ENCODE results near the gene ZNF525. TPM values are rescaled to one million over a fixed set of nuclear protein-coding genes. Genes with fewer than 3 reads are reported as not detected.
"Not testable (repeated sequence)": the region's sequence is repeated elsewhere in the genome, so short reads cannot be mapped to it uniquely, and the experiment has no call there.

ZNF525 gene
- polyA plus RNA-seq, 1 of the 3 experiments (the other 2 are of a cell fraction): 2.5 TPM

- H3K9me2 ChIP-seq; H3K9ac ChIP-seq; H4K20me1 ChIP-seq (ENCODE audit: insufficient read depth); H2AFZ ChIP-seq (ENCODE audit: low read depth); H3K4me1 ChIP-seq (ENCODE audit: control insufficient read depth in 1 of 2, insufficient read depth in 2 of 2, low read depth in 1 of 2, low read length in 1 of 2); H3K27me3 ChIP-seq (ENCODE audit: insufficient read depth); H3K79me2 ChIP-seq (ENCODE audit: insufficient read depth); H3K4me2 ChIP-seq; H3F3A ChIP-seq (replicated peaks; ENCODE audit: insufficient read depth); H3K9me3 ChIP-seq; H3K4me3 ChIP-seq (ENCODE audit: low read depth in 2 of 2, low read length in 1 of 2); H3K36me3 ChIP-seq (replicated peaks in 1 of 2; ENCODE audit: control insufficient read depth in 1 of 2, insufficient read depth in 2 of 2, low read length in 1 of 2); DNase-seq; H3K27ac ChIP-seq (ENCODE audit: low read depth in 2 of 2, low read length in 1 of 2): not testable (repeated sequence)
- ChIA-PET CTCF (interaction anchor here (1.4 kb wide), 1 partner anchor 323 kb away, joined by 7 read pairs; no protein-coding TSS in a partner anchor), POLR2A (interaction anchor here (0.6 kb wide), 1 partner anchor 316 kb away, joined by 3 read pairs; no protein-coding TSS in a partner anchor)
- 59% methylated on average over 3 of the region's 13 CpGs for WGBS (ENCODE audit: low lambda C conversion rate)
These were observed 57.6 kb downstream of the ZNF525 start for GRCh38 chr19:53423074-53423473.

- not testable (repeated sequence) for H3F3A ChIP-seq (replicated peaks; ENCODE audit: insufficient read depth); H3K4me1 ChIP-seq (ENCODE audit: control insufficient read depth in 1 of 2, insufficient read depth in 2 of 2, low read depth in 1 of 2, low read length in 1 of 2); H3K9me3 ChIP-seq; H3K9ac ChIP-seq; H3K4me2 ChIP-seq; H2AFZ ChIP-seq (ENCODE audit: low read depth); H3K4me3 ChIP-seq (ENCODE audit: low read depth in 2 of 2, low read length in 1 of 2); H3K27me3 ChIP-seq (ENCODE audit: insufficient read depth); H3K27ac ChIP-seq (ENCODE audit: low read depth in 2 of 2, low read length in 1 of 2); H3K79me2 ChIP-seq (ENCODE audit: insufficient read depth); H3K9me2 ChIP-seq; H3K36me3 ChIP-seq (replicated peaks in 1 of 2; ENCODE audit: control insufficient read depth in 1 of 2, insufficient read depth in 2 of 2, low read length in 1 of 2); H4K20me1 ChIP-seq (ENCODE audit: insufficient read depth)
- CTCF ChIA-PET: interaction anchor here (0.7 to 1.5 kb wide), 3 partner anchors 89 to 326 kb away, joined by 4 to 9 read pairs (median 7); no protein-coding TSS in a partner anchor
- peak; percentile 8 for DNase-seq
- TF ChIP-seq CTCF (IDR thresholded peaks at IDR 0.05): peak; percentile 12; the same call in 1 of the 2 replicates
- POLR2A ChIA-PET: interaction anchor here (0.6 kb wide), 1 partner anchor 316 kb away, joined by 3 read pairs; no protein-coding TSS in a partner anchor
- WGBS (ENCODE audit: low lambda C conversion rate): 66% methylated on average over 8 of the region's 8 CpGs
These were observed 58.2 kb downstream of the ZNF525 start for GRCh38 chr19:53423680-53424079.

DNA sequence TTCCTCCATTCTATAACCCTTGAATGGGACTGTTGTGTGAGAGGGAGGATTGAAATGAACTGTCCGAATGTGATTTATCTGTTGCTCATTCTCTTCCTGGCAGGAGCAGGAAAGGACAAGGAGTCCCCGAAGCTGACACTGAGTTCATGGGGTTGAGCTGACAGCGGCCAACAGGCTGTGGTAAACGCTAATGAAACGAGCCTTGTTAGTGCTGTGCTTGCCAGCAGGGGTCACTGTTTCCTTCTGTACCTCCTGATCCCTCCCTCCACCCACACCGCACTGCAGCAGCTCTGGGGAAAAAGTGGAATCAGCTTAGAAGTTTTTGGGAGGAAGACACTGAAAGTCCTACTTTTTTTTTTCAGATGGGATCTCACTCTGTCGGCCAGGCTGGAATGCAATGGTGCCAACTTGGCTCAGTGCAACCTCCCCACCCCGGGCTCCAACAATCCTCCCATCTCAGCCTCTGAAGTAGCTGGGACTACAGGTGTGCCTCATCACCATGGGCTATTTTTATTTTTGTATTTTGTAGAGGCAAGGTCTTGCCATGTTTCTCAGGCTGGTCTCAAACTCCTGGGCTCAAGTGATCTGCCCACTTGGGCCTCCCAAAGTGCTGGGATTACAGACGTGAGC is 59.6 kb downstream of the ZNF525 start:
- ChIA-PET CTCF (interaction anchor here (0.6 to 1.9 kb wide), 41 partner anchors 9 to 1549 kb away, joined by 3 to 18 read pairs (median 4); partner anchors contain the start of gene ZNF765), POLR2A (interaction anchor here (0.7 kb wide), 1 partner anchor 12 kb away, joined by 5 read pairs; no protein-coding TSS in a partner anchor)
- no peaks in the 10 kb centered on the region for H3K9me3 ChIP-seq
- no peak overlapping the region for H3K27ac ChIP-seq (ENCODE audit: low read depth in 2 of 2, low read length in 1 of 2)
- no peak overlapping the region for H3K9ac ChIP-seq
- TF ChIP-seq RFX5 (IDR thresholded peaks at IDR 0.05; ENCODE audit: low read length) (no peak), CTCF (IDR thresholded peaks at IDR 0.05) (peak; percentile 63), RAD21 (IDR thresholded peaks at IDR 0.05; ENCODE audit: low read length) (peak; percentile 78), SMC3 (IDR thresholded peaks at IDR 0.05; ENCODE audit: low read depth, low read length) (peak; percentile 64), USF2 (IDR thresholded peaks at IDR 0.05; ENCODE audit: borderline replicate concordance, low read depth, low read length) (no peak), POLR2AphosphoS5 (IDR thresholded peaks at IDR 0.05; ENCODE audit: low read depth, low read length) (no peak), FOSL2 (IDR thresholded peaks at IDR 0.05; ENCODE audit: borderline replicate concordance, low read depth) (no peak), JUND (IDR thresholded peaks at IDR 0.05) (no peak)
- H3K4me1 ChIP-seq (ENCODE audit: control insufficient read depth in 1 of 2, insufficient read depth in 2 of 2, low read depth in 1 of 2, low read length in 1 of 2): no peaks in the 10 kb centered on the region
- H3K27me3 ChIP-seq (ENCODE audit: insufficient read depth): no peaks in the 10 kb centered on the region
- no peak overlapping the region for H3K4me3 ChIP-seq (ENCODE audit: low read depth in 2 of 2, low read length in 1 of 2)
- peak; percentile 76 for DNase-seq
- H4K20me1 ChIP-seq (ENCODE audit: insufficient read depth): no peaks in the 10 kb centered on the region
- 27% methylated on average over 9 of the region's 9 CpGs for WGBS (ENCODE audit: low lambda C conversion rate)
- peaks cover 0 to 5% of the 10 kb centered on the region in 2 experiments for H3K36me3 ChIP-seq (replicated peaks in 1 of 2; ENCODE audit: control insufficient read depth in 1 of 2, insufficient read depth in 2 of 2, low read length in 1 of 2)
- no peaks in the 10 kb centered on the region for H3K9me2 ChIP-seq
- no peaks in the 10 kb centered on the region for H3F3A ChIP-seq (replicated peaks; ENCODE audit: insufficient read depth)
- H3K79me2 ChIP-seq (ENCODE audit: insufficient read depth): no peaks in the 10 kb centered on the region
- no peak overlapping the region for H2AFZ ChIP-seq (ENCODE audit: low read depth)
- no peak overlapping the region for H3K4me2 ChIP-seq
